IMR-90 (cell line): ENCODE measurements around the gene LRRFIP1.

ENCODE experiments used
- CEBPB ChIP-seq: IDR thresholded peaks from 2 replicates; pipeline ENCODE4 v1.6.1; 2012; ENCODE audit warnings: low read depth, low read length, improper control_type of control experiment
- CHD1 ChIP-seq: IDR thresholded peaks from 2 replicates; pipeline ENCODE4 v1.6.1; 2012; ENCODE audit warnings: low read depth, low read length, improper control_type of control experiment
- CTCF ChIP-seq: conservative IDR thresholded peaks from 2 replicates; pipeline ENCODE4 v1.5.1; 2012; ENCODE audit warnings: mild to moderate bottlenecking, low read depth, low read length, improper control_type of control experiment
- FOS ChIP-seq: fragments of 150-350 bp; IDR thresholded peaks from 2 replicates; pipeline ENCODE4 v1.6.1; 2016; ENCODE audit warnings: low read depth, low read length
- POLR2A ChIP-seq: IDR thresholded peaks from 2 replicates; pipeline ENCODE4 v1.6.1; 2012; ENCODE audit warnings: mild to moderate bottlenecking, low read depth, low read length
- RAD21 ChIP-seq: IDR thresholded peaks from 2 replicates; pipeline ENCODE4 v1.6.1; 2012; ENCODE audit warnings: low read length, improper control_type of control experiment
- USF2 ChIP-seq: fragments of 150-350 bp; IDR thresholded peaks from 2 replicates; pipeline ENCODE4 v1.6.1; 2017; ENCODE audit warnings: mild to moderate bottlenecking, antibody characterized with exemption, low read length, low read depth

GRCh38 chr2:237673130-237674001, 46.0 kb downstream of the LRRFIP1 start:
- TF ChIP-seq POLR2A (no peak; the same call in 1 of the 2 replicates), CHD1 (no peak), CTCF (peak; percentile 74), CEBPB (no peak), RAD21 (peak; percentile 79), USF2 (no peak), FOS (no peak)
